H9 (cell line): ENCODE results near the gene TSEN15. TPM values are rescaled to one million over a fixed set of nuclear protein-coding genes. Genes with fewer than 3 reads are reported as not detected.

Experiments used
- DNase-seq: peaks from one replicate; pipeline ENCODE4 v3.0.0-alpha.2; 2017
- H2AFZ ChIP-seq: one replicate; pipeline ENCODE4 v1.6.1; 2013; ENCODE audit warnings: mild to moderate bottlenecking, low read length, control low read depth, moderate library complexity
- H2AK5ac ChIP-seq: 2 replicates; pipeline ENCODE4 v1.6.1; 2013; ENCODE audit warnings: low read length, control low read depth, mixed read lengths; ENCODE audit not compliant: insufficient read length
- H2BK120ac ChIP-seq: one replicate; pipeline ENCODE4 v1.6.1; 2013; ENCODE audit warnings: low read depth, mild to moderate bottlenecking, low read length, control low read depth, inconsistent platforms; ENCODE audit not compliant: poor library complexity, severe bottlenecking
- H2BK12ac ChIP-seq: 2 replicates; pipeline ENCODE4 v1.6.1; 2013; ENCODE audit warnings: low read length, control low read depth, mixed read lengths, low read depth; ENCODE audit not compliant: insufficient read length
- H2BK15ac ChIP-seq: 2 replicates; pipeline ENCODE4 v1.6.1; 2013; ENCODE audit warnings: low read depth, low read length, control low read depth
- H2BK20ac ChIP-seq: one replicate; pipeline ENCODE4 v1.6.1; 2013; ENCODE audit warnings: low read depth, mild to moderate bottlenecking, low read length, control low read depth, inconsistent platforms; ENCODE audit not compliant: poor library complexity, severe bottlenecking
- H2BK5ac ChIP-seq: 2 replicates; pipeline ENCODE4 v1.6.1; 2013; ENCODE audit warnings: low read length, control low read depth, mixed read lengths; ENCODE audit not compliant: insufficient read length
- H3K14ac ChIP-seq: 2 replicates; pipeline ENCODE4 v1.6.1; 2013; ENCODE audit warnings: low read length, control low read depth; ENCODE audit not compliant: insufficient read depth
- H3K18ac ChIP-seq: 2 replicates; pipeline ENCODE4 v1.6.1; 2013; ENCODE audit warnings: low read depth, mild to moderate bottlenecking, mixed read lengths, low read length, control low read depth; ENCODE audit not compliant: insufficient read length
- H3K23ac ChIP-seq: 2 replicates; pipeline ENCODE4 v1.6.1; 2013; ENCODE audit warnings: low read length, control low read depth, mixed read lengths, low read depth; ENCODE audit not compliant: insufficient read length
- H3K23me2 ChIP-seq: 2 replicates; pipeline ENCODE4 v1.6.1; 2013; ENCODE audit warnings: low read depth, mild to moderate bottlenecking, mixed read lengths, low read length, control low read depth; ENCODE audit not compliant: insufficient read length, poor library complexity, severe bottlenecking
- H3K27ac ChIP-seq: 2 replicates; pipeline ENCODE4 v1.5.1; 2013; ENCODE audit warnings: low read length, control low read depth, mixed read lengths, low read depth; ENCODE audit not compliant: insufficient read length
- H3K27me3 ChIP-seq: 2 replicates; pipeline ENCODE4 v1.6.1; 2013; ENCODE audit warnings: low read length, control low read depth, inconsistent platforms; ENCODE audit not compliant: insufficient read depth
- H3K4ac ChIP-seq: 2 replicates; pipeline ENCODE4 v1.6.1; 2013; ENCODE audit warnings: low read depth, mild to moderate bottlenecking, control low read depth, inconsistent platforms, low read length, moderate library complexity
- H3K4me1 ChIP-seq: 2 replicates; pipeline ENCODE4 v1.6.1; 2013; ENCODE audit warnings: low read length, control low read depth, inconsistent platforms; ENCODE audit not compliant: insufficient read depth
- H3K4me2 ChIP-seq: 2 replicates; pipeline ENCODE4 v1.6.1; 2013; ENCODE audit warnings: low read length, control low read depth, mixed read lengths; ENCODE audit not compliant: insufficient read length, insufficient read depth
- H3K56ac ChIP-seq: 2 replicates; pipeline ENCODE4 v1.6.1; 2013; ENCODE audit warnings: low read depth, mild to moderate bottlenecking, mixed read lengths, low read length, control low read depth; ENCODE audit not compliant: insufficient read length
- H3K79me1 ChIP-seq: 2 replicates; pipeline ENCODE4 v1.6.1; 2013; ENCODE audit warnings: low read depth, mild to moderate bottlenecking, moderate library complexity, low read length, control low read depth, inconsistent platforms; ENCODE audit not compliant: insufficient read depth, poor library complexity, severe bottlenecking
- H3K79me2 ChIP-seq: 2 replicates; pipeline ENCODE4 v1.6.1; 2013; ENCODE audit warnings: low read length, control low read depth, inconsistent platforms; ENCODE audit not compliant: insufficient read depth
- H3K9ac ChIP-seq: 2 replicates; pipeline ENCODE4 v1.6.1; 2013; ENCODE audit warnings: low read length, control low read depth, mixed read lengths; ENCODE audit not compliant: insufficient read length; ENCODE audit errors: extremely low read depth
- H3K9me3 ChIP-seq: one replicate; pipeline ENCODE4 v1.6.1; 2013; ENCODE audit warnings: low read depth, low read length, inconsistent platforms; ENCODE audit not compliant: control insufficient read depth
- H3T11ph ChIP-seq: one replicate; pipeline ENCODE4 v1.6.1; 2013; ENCODE audit warnings: mild to moderate bottlenecking, low read length, control low read depth, inconsistent platforms
- H4K20me1 ChIP-seq: one replicate; pipeline ENCODE4 v1.6.1; 2013; ENCODE audit not compliant: control insufficient read depth, insufficient read length, insufficient read depth
- H4K5ac ChIP-seq: 2 replicates; pipeline ENCODE4 v1.6.1; 2013; ENCODE audit warnings: low read depth, mild to moderate bottlenecking, mixed read lengths, low read length, control low read depth; ENCODE audit not compliant: insufficient read length
- H4K8ac ChIP-seq: replicated peaks from 2 replicates; pipeline ENCODE4 v1.6.1; 2013; ENCODE audit warnings: low read length, control low read depth, mixed read lengths, low read depth; ENCODE audit not compliant: insufficient read length
- H4K91ac ChIP-seq: 2 replicates; pipeline ENCODE4 v1.6.1; 2013; ENCODE audit warnings: low read depth, mild to moderate bottlenecking, moderate library complexity, mixed read lengths, low read length, control low read depth; ENCODE audit not compliant: insufficient read length
- H3K27ac Mint-ChIP-seq, 3 experiments: 2 replicates in 2 of 3; 3 replicates in 1 of 3; pipeline ENCODE4 v1.8.0; 2020 to 2021; ENCODE audit warnings: mixed read lengths in 3 of 3, mild to moderate bottlenecking in 1 of 3, moderate library complexity in 1 of 3
- H3K27me3 Mint-ChIP-seq: 2 replicates; pipeline ENCODE4 v1.8.0; 2021; ENCODE audit warnings: low read depth, mild to moderate bottlenecking, moderate library complexity, mixed read lengths
- H3K36me3 Mint-ChIP-seq, 3 experiments: 2 replicates in 2 of 3; 3 replicates in 1 of 3; pipeline ENCODE4 v1.8.0; 2020 to 2021; ENCODE audit warnings: low read depth in 3 of 3, mixed read lengths in 3 of 3; ENCODE audit not compliant: insufficient read depth in 1 of 3
- H3K4me1 Mint-ChIP-seq, 2 experiments: 2 replicates each; pipeline ENCODE4 v1.8.0; 2020; ENCODE audit warnings: mixed read lengths in 2 of 2
- H3K4me3 Mint-ChIP-seq, 2 experiments: 2 replicates in 1 of 2; 3 replicates in 1 of 2; pipeline ENCODE4 v1.8.0; 2020 to 2021; ENCODE audit warnings: mild to moderate bottlenecking in 2 of 2, mixed read lengths in 2 of 2, moderate library complexity in 1 of 2
- H3K9me3 Mint-ChIP-seq, 2 experiments: 2 replicates in 1 of 2; 3 replicates in 1 of 2; pipeline ENCODE4 v1.8.0; 2020; ENCODE audit warnings: mild to moderate bottlenecking in 2 of 2, mixed read lengths in 2 of 2, moderate library complexity in 1 of 2
- CTCF ChIP-seq: fragments of 200-600 bp; sonication (generic); conservative IDR thresholded peaks from 3 replicates; pipeline ENCODE4 v1.8.0; 2021; ENCODE audit warnings: antibody characterized with exemption, mild to moderate bottlenecking
- WGBS: extraction: QIAGEN DNeasy Blood & Tissue Kit; methylation state at CpG from one replicate; pipeline ENCODE4 v1.1.7; 2013; ENCODE audit warnings: missing lambda C conversion rate, low lambda C conversion rate, mixed read lengths; ENCODE audit not compliant: insufficient read length; ENCODE audit errors: extremely low coverage; 5-methylcytosine and 5-hydroxymethylcytosine counted together
- total RNA-seq: library from RNA; stranded (reverse); gene quantifications from 2 replicates; pipeline ENCODE4 v1.2.1, GENCODE V29; 2021

The TSEN15 gene
- total RNA-seq, 1 experiment from 2014 or later = 21.9 TPM

GRCh38 chr1:184039126-184039525 lies 12.4 kb upstream of the TSEN15 start:
- H3K23ac ChIP-seq = no peak overlapping the region
- Mint-ChIP-seq H3K4me3 (no peak overlapping the region), H3K9me3 (no peaks in the 10 kb centered on the region; a peak in 1 of 5 replicates), H3K4me1 (peaks cover 18 to 19% of the 10 kb centered on the region in 2 experiments), H3K27ac (no peak overlapping the region), H3K36me3 (no peaks in the 10 kb centered on the region; a peak in 1 of 7 replicates), H3K27me3 (peaks cover 63% of the 10 kb centered on the region)
- H3K79me2 ChIP-seq = no peaks in the 10 kb centered on the region
- no peak overlapping the region for H3K56ac ChIP-seq
- no peak overlapping the region for H2BK20ac ChIP-seq
- H3K14ac ChIP-seq = no peak overlapping the region
- no peak overlapping the region for H2AFZ ChIP-seq
- no peak overlapping the region for H4K5ac ChIP-seq
- no peaks in the 10 kb centered on the region for H3K9me3 ChIP-seq
- peaks cover 17% of the 10 kb centered on the region; the same call in 1 of the 2 replicates for H3K27me3 ChIP-seq
- H3K4me1 ChIP-seq = no peaks in the 10 kb centered on the region; the same call in 1 of the 2 replicates
- no peak overlapping the region for H2BK5ac ChIP-seq
- no peak overlapping the region for H2BK15ac ChIP-seq
- H3K23me2 ChIP-seq = peaks cover 18% of the 10 kb centered on the region
- H3K4ac ChIP-seq = no peak overlapping the region
- no peak overlapping the region for H3K27ac ChIP-seq
- H3K9ac ChIP-seq = no peak overlapping the region
- H3T11ph ChIP-seq = no peak overlapping the region
- no peaks in the 10 kb centered on the region for H3K79me1 ChIP-seq
- no peak overlapping the region for H3K18ac ChIP-seq
- no peak for TF ChIP-seq CTCF
- no peak overlapping the region for H2BK120ac ChIP-seq
- H2BK12ac ChIP-seq = no peak overlapping the region
- H4K91ac ChIP-seq = no peak overlapping the region
- H4K8ac ChIP-seq = no peak overlapping the region
- H4K20me1 ChIP-seq = no peaks in the 10 kb centered on the region
- DNase-seq = no peak
- no peak overlapping the region for H3K4me2 ChIP-seq
- WGBS = no CpG with 5 or more reads among the region's 4 CpGs
- no peak overlapping the region for H2AK5ac ChIP-seq
